C4-2B (cell line): ENCODE data around the gene C10orf67.
"Not testable (repeated sequence)": the region's sequence is repeated elsewhere in the genome, so short reads cannot be mapped to it uniquely, and the experiment has no call there.

Source experiments
- H3K27ac ChIP-seq: fragments of 450-650 bp; 2 replicates; pipeline ENCODE4 v1.5.1; 2017
- ZFX ChIP-seq: fragments of 450-650 bp; IDR thresholded peaks from 2 replicates; pipeline ENCODE4 v1.6.1; 2017
- TF ChIP-seq, protein P1 (sequence below): fragments of 450-650 bp; conservative IDR thresholded peaks from 2 replicates; pipeline ENCODE4 v1.5.1; 2017; ENCODE audit warnings: mild to moderate bottlenecking

Gene C10orf67

GRCh38 chr10:23361665-23362064, 17.1 kb upstream of the C10orf67 start:
- TF ChIP-seq, protein P1, sequence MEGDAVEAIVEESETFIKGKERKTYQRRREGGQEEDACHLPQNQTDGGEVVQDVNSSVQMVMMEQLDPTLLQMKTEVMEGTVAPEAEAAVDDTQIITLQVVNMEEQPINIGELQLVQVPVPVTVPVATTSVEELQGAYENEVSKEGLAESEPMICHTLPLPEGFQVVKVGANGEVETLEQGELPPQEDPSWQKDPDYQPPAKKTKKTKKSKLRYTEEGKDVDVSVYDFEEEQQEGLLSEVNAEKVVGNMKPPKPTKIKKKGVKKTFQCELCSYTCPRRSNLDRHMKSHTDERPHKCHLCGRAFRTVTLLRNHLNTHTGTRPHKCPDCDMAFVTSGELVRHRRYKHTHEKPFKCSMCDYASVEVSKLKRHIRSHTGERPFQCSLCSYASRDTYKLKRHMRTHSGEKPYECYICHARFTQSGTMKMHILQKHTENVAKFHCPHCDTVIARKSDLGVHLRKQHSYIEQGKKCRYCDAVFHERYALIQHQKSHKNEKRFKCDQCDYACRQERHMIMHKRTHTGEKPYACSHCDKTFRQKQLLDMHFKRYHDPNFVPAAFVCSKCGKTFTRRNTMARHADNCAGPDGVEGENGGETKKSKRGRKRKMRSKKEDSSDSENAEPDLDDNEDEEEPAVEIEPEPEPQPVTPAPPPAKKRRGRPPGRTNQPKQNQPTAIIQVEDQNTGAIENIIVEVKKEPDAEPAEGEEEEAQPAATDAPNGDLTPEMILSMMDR: no peak
- no peak for TF ChIP-seq ZFX
- H3K27ac ChIP-seq: no peak overlapping the region

DNA sequence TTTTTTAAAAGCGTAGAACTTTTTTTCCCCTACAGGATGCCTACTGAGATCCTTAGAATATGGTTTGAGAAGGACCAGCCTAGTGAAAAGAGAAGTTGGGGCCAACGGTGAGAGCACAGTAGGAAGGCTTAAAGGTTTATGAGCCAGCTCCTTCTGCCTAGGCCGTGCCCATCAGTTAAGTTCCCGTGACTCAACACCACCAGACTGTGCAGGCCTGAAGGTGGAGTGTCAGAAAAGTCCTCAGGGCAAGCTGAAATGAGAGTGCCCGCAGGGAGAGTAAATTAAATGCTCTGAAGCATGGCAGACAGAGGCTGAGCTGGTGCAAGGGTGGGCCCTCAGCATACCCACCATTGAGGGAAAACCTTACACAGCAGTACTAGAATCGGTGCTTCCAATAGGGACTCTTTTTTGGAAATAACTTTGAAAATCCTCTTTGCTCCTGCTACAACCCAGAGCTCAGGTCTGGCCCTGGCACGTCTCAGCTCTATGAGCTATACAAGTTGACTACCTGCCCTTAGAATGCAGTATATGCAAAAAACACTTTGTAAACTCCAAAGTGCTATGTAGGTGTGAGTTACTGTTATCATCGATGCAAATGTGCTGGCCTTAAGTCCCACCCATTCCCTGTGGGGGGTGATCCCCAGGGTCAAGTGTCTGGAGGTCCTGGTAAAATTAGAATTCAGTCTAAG, 15.2 kb upstream of the C10orf67 start:
- no peak for TF ChIP-seq ZFX
- TF ChIP-seq, protein P1: no peak
- no peak overlapping the region for H3K27ac ChIP-seq

DNA sequence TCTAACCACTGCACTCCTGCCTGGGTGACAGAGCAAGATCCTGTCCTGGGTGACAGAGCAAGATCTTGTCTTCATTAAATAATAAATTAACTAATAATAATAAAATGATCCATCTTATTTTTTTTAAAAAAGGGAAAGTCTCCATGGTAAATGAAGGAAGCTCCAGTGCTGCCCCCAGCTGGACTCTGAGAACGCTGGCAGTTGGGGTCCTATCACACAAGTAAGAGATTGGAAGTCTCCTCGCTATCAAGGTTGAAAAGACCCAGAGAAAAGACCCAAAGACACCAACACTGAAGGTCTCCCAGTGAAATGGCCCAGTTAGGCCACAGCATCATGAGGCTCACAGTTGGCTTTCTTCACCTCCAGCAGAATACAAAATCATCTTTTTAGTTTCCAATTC, 13.8 kb upstream of the C10orf67 start:
- H3K27ac ChIP-seq: no peak overlapping the region
- no peak for TF ChIP-seq ZFX
- TF ChIP-seq, protein P1: peak; percentile 19; the same call in 1 of the 2 replicates

- TF ChIP-seq ZFX: no peak
- TF ChIP-seq, protein P1: no peak
Observed at GRCh38 chr10:23354630-23355279, 10.2 kb upstream of the C10orf67 start.

GRCh38 chr10:23351926-23352519, 7.4 kb upstream of the C10orf67 start:
- TF ChIP-seq, protein P1: no peak
- no peak for TF ChIP-seq ZFX
- H3K27ac ChIP-seq: no peak overlapping the region

More at GRCh38 chr10:23354630-23355279, 10.2 kb upstream of the C10orf67 start:
- no peak overlapping the region for H3K27ac ChIP-seq

DNA sequence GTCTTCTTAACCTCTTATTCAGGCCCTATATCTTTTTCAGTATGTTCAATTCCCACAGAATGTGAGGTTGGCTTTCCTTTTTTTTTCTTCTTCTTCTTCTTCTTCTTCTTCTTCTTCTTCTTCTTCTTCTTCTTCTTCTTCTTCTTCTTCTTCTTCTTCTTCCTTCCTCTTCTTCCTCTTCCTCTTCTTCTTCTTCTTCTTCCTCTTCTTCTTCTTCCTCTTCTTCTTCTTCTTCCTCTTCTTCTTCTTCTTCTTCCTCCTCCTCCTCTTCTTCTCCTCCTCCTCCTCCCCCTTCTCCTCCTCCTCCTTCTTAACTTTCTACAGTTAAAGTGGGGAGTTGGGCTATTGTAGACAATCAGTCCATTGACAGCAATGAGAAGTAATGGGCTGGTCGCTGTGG, 6.1 kb upstream of the C10orf67 start:
- H3K27ac ChIP-seq: not testable (repeated sequence)

GRCh38 chr10:23345861-23346260, 1.3 kb upstream of the C10orf67 start:
- no peak overlapping the region for H3K27ac ChIP-seq
- no peak for TF ChIP-seq ZFX
- TF ChIP-seq, protein P1: no peak
